Osteocyte (in vitro differentiated cells): ENCODE measurements around the gene KRT79. TPM values are rescaled to one million over a fixed set of nuclear protein-coding genes. Genes with fewer than 3 reads are reported as not detected.

Experiments
- DNase-seq: peaks from one replicate; pipeline ENCODE4 v3.0.0; 2021; ENCODE audit warnings: mixed read lengths; ENCODE audit not compliant: unreplicated experiment; ENCODE audit errors: extremely low spot score
- H3K27ac Mint-ChIP-seq: one replicate; pipeline ENCODE4 v1.8.0; 2021; ENCODE audit warnings: mild to moderate bottlenecking, mixed read lengths; ENCODE audit not compliant: unreplicated experiment
- H3K27me3 Mint-ChIP-seq: one replicate; pipeline ENCODE4 v1.8.0; 2021; ENCODE audit warnings: mixed read lengths; ENCODE audit not compliant: unreplicated experiment
- H3K36me3 Mint-ChIP-seq: one replicate; pipeline ENCODE4 v1.8.0; 2021; ENCODE audit warnings: mixed read lengths; ENCODE audit not compliant: unreplicated experiment
- H3K4me1 Mint-ChIP-seq: one replicate; pipeline ENCODE4 v1.8.0; 2021; ENCODE audit warnings: mixed read lengths; ENCODE audit not compliant: unreplicated experiment
- H3K4me3 Mint-ChIP-seq: one replicate; pipeline ENCODE4 v1.8.0; 2021; ENCODE audit warnings: mild to moderate bottlenecking, moderate library complexity, mixed read lengths; ENCODE audit not compliant: unreplicated experiment
- H3K9me3 Mint-ChIP-seq: one replicate; pipeline ENCODE4 v1.8.0; 2021; ENCODE audit warnings: mixed read lengths; ENCODE audit not compliant: unreplicated experiment
- total RNA-seq: library from RNA; stranded (reverse); gene quantifications from 2 replicates; pipeline ENCODE4 v1.2.1, GENCODE V29; 2021
- TF ChIP-seq, protein P1 (sequence below): fragments of 200-600 bp; sonication (generic); IDR thresholded peaks from 2 replicates; pipeline ENCODE4 v1.5.0; 2021; ENCODE audit warnings: antibody characterized with exemption, mild to moderate bottlenecking, moderate library complexity

The KRT79 gene
- total RNA-seq, 1 donor from 2014 or later: not detected

DNA sequence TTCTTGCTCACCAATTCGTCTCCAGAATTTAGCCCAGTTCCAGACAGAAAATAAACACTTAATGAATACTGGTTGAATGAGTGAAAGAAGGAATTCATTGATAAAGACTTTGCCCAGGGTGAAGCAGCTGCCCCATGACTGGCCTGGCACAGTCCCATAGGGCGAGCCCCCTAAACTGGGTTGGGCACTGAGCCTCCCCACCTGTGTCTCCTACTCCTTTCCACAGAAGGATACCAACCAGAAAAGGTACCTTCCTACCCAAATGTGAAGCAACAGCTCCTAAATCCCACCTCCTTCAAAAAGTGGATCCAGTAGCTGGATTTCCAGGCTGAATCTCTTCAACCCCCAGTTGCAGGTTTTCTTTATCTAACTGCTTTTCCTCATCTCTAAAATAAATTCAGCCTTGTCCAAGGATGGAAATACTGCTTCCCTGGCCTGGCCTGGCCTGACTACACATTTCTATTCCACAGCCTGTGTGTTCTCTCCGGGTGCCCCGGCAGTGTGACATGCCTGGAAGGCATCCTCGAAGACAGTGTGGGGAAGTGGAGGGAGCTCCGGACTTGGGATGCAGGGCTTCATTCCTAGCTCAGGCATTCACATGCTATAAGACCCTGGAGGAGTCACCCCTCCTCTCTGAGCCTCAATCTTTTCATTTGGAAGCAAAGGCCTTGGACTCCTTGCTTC lies 45.8 kb downstream of the KRT79 start:
- DNase-seq: no peak
- TF ChIP-seq, protein P1, sequence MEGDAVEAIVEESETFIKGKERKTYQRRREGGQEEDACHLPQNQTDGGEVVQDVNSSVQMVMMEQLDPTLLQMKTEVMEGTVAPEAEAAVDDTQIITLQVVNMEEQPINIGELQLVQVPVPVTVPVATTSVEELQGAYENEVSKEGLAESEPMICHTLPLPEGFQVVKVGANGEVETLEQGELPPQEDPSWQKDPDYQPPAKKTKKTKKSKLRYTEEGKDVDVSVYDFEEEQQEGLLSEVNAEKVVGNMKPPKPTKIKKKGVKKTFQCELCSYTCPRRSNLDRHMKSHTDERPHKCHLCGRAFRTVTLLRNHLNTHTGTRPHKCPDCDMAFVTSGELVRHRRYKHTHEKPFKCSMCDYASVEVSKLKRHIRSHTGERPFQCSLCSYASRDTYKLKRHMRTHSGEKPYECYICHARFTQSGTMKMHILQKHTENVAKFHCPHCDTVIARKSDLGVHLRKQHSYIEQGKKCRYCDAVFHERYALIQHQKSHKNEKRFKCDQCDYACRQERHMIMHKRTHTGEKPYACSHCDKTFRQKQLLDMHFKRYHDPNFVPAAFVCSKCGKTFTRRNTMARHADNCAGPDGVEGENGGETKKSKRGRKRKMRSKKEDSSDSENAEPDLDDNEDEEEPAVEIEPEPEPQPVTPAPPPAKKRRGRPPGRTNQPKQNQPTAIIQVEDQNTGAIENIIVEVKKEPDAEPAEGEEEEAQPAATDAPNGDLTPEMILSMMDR: no peak
- Mint-ChIP-seq H3K4me3 (no peak overlapping the region), H3K9me3 (no peaks in the 10 kb centered on the region), H3K27ac (no peak overlapping the region), H3K4me1 (no peaks in the 10 kb centered on the region), H3K27me3 (peaks cover 36% of the 10 kb centered on the region), H3K36me3 (no peaks in the 10 kb centered on the region)

DNA sequence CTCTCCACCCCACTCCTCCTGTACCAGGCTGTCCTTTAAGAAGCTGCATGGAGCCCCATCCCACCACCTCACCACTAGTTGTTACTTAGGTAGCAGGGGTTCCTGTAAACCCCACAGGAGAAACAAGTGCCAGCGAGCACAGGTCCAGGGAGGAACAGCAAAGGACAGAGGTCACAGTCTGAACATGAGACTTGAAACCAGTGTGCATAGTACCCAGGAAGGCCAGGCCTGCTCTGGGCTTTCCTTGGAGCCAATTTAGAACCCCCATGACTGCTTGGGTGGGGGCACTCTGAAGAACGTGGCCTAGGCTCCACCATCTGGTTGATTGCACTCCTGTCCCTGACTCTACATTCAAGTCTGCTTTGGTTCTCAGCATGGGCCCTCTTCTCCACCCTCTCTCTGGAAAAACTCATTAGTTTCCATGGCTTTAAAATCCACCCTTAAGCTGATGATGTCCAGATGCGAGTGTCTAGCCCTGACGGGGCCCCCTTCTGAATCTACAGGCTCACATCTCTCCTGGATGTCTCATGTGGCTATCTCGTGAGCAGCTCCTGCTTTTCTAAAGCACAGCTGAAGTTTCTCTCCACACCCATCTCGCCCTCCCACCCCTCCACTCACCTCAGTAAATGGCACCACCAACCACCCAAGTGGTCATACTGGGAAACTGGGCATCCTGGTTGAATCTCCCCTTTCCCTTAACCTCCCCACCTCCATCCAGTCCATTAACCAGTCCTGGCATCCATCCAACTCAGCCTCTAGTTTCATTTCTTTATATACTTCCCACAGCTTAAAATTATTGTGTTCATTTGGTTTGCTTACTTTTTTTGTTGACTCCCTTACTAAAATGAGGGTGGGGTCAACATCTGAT lies 46.6 kb downstream of the KRT79 start:
- Mint-ChIP-seq H3K27me3 (peaks cover 30% of the 10 kb centered on the region), H3K4me3 (no peak overlapping the region), H3K36me3 (no peaks in the 10 kb centered on the region), H3K27ac (no peak overlapping the region), H3K9me3 (no peaks in the 10 kb centered on the region), H3K4me1 (no peaks in the 10 kb centered on the region)
- TF ChIP-seq, protein P1: no peak
- DNase-seq: no peak

DNA sequence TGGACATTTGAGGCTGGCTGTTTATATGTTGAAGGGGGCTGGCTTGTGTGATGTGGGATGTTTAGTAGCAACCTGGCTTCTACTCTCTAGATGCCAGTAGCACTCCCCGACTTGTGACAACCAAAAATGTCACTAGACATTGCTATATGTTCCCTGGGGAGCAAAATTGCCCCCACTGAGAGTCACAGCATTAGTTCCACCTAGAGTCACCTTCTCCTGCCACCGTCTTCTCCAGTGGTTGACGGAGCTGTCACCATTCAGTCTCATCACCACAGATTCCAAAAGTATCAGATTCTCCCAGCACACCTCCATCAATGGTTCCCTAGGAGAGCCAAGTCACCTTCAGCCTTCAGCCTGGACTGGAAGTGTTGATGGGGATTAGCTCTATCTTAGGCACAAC lies 49.2 kb downstream of the KRT79 start:
- TF ChIP-seq, protein P1: no peak
- DNase-seq: no peak
- no peak overlapping the region for H3K4me3 Mint-ChIP-seq
- H3K36me3 Mint-ChIP-seq: no peaks in the 10 kb centered on the region
- H3K4me1 Mint-ChIP-seq: no peaks in the 10 kb centered on the region
- H3K9me3 Mint-ChIP-seq: no peaks in the 10 kb centered on the region
- peaks cover 41% of the 10 kb centered on the region for H3K27me3 Mint-ChIP-seq
- no peak overlapping the region for H3K27ac Mint-ChIP-seq

DNA sequence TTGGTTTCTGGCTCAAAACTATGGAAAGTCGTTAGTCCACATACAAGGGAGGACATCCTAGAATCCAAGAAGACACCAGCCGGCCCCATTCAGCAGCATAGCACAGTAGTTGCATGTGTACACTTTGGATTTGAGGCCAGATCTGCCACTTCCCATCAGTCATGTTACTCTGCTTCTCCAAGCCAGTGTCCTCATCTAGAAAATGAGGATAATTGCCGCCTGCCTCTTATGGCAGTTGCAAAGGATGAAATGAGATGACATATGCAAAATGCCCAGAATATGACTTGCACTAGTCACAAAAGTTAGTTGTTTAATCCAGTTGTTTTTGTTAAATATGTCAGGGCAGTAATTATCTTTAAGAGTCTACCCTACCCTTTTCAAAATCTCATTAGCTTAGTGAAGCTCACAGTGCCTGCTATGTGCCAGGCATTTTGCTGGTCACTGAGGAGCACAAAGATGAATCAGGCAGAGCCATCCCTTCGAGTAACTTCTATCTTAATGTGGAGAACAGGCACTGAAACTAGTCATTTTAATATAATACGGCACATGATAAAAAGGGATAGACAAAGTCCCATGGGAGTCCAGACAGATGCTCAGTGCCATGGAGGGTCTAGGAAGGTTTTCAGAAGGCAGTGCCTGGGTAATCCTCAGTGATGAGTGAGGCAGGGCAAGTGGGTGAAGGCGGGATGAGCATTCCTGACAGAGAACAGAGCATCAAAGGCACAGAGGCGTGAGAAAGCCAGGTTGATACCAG lies 50.4 kb downstream of the KRT79 start:
- H3K36me3 Mint-ChIP-seq: no peaks in the 10 kb centered on the region
- TF ChIP-seq, protein P1: no peak
- no peaks in the 10 kb centered on the region for H3K9me3 Mint-ChIP-seq
- DNase-seq: no peak
- no peak overlapping the region for H3K27ac Mint-ChIP-seq
- H3K27me3 Mint-ChIP-seq: peaks cover 52% of the 10 kb centered on the region
- no peaks in the 10 kb centered on the region for H3K4me1 Mint-ChIP-seq
- no peak overlapping the region for H3K4me3 Mint-ChIP-seq
